Activated CD4-positive, CD25-positive, alpha-beta regulatory T cell treated with anti-CD3 and anti-CD28 coated beads, Interleukin-2, amount 50 U/mL, for 72 hours (primary cell): ENCODE data around the gene DCLK1.

Source experiments
- DNase-seq: peaks from one replicate; pipeline ENCODE4 v3.0.0; 2021

DCLK1 gene

DNA sequence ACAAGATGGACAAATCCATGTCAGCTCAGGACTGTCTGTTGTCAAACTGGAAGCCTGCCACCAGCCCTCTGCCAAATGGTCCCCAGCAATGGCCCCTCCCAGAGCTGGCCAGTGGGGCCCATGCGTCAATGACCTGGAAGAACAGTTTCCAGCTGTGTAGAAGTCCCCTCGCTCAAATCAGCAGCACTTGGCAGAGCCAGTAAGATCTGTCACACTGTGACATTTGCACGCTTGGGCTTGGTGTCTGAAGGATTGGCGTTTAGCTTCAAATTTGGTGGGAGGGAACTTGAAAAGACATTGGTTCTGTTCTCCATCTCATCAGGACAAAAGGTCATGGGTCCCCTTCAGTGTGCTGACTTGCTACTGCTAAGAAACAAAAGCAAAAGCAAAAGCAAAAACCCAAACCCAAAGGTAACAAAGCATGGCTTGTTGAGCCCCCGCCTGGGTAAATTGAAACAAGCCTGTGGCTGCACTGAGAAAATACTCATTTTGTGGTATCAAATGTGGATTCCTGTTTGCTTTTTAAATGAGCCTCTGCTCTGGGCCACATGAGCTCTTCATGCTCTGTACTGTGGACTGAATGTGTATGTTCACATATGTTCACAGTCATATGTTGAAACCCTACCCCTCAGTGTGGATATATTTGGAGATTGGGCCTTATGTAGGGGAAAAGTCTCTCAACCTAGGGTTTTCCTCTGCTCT is 401.1 kb downstream of the DCLK1 start:
- no peak for DNase-seq

DNA sequence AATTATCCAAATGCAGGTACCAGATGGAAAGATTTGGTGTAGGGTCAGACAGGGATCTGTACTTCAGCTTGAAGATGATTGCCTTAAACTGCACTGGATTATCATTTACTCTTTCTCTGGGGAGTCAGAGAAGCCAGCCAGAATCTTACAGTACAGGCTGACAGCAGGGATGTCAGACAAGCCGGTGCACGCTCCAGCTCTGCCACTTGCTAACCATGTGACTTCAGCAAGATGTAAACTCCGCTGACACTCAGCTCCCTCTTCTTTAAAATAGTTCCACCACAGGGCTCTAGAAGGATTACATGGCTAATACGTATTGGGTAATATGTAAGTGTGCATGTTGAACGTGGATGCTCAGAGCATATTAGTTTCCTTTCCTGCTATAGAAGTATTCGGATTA is 403.3 kb downstream of the DCLK1 start:
- DNase-seq: no peak

DNA sequence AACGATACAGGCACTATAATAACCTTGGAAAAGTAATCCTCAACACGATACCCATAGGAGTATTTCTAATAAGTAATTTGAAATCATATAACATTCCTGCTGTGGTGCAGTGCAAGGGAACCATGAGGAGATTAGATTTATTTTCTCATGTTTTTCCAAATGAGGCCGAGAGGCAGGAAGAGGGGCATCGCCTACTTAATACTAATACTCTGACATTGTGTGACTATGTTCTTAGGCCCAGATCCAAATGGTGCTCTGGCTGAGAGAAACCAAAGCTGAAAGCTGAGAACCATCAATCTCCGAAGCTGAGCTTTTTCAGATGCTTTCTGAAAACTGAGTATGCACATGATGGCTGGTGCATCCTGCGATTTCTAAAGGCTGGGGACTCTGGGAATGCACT is 406.7 kb downstream of the DCLK1 start:
- DNase-seq: no peak

DNA sequence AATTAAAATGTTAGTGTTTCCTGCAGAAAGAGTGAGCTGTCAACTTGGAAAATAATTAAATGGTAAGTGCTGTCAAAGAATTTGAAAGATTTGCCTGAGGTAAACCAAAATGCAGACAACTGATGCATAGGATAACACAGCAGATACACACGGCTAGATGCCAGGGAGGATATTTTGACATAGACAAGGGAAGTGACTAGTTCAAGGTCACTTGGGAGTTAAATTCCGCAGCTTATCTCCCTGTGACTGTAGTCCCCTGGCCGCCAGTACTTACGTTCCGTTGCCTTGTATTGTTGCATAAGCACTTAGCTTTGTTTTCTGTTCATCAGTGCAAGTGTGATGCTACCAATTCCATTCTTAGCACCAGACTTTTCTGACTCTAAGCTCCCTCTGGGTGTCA is 407.4 kb downstream of the DCLK1 start:
- DNase-seq: no peak

DNA sequence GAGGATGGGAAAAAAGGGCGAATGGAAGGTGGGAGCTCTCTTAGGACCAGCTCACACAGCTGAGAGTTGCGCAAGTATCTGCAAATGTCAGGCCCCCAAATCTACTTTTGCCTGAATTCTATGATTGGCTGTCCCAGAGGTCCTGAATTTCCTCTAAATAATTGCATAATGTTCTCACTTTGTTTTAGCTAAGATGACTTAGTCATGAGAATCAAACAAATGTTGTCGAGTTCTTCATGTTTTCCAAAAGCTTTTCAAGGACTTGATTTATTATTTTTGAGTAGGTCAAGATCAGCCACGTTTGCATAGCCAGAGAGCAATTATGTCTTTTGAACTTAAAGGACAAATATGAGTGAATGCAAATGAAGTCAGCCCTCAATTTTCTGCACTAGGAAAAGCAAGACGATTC is 408.1 kb downstream of the DCLK1 start:
- no peak for DNase-seq

DNA sequence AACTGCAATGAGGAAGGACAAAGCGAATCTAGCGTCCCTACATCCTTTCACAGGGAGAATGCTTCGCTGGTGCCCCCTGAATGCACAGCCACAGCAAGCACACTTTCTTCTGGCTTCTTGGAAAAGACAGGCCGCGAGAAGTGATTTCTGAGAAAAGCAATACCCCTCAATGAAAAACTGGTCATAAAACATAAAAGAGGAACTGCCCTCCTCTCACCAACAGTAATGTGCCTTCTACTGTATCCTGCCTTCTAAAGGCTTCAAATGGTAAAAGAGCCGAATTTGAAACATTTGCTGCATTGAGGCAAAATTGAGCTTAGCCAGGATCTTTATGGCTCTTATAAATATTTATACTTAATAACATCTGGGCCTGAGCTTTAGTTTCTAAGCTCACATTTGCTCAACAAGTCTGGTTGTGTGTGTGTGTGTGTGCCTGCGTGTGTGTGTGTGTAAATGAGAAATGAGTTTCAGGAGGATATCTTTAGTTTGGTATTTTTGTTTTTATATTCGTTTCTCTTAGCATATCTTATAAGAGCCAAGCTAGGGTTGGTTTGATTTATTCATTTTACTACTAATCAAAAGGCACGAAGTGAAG is 408.6 kb downstream of the DCLK1 start:
- DNase-seq: no peak

- peak; percentile 44 for DNase-seq
Measured at GRCh38 chr13:35720690-35721554, 410.3 kb downstream of the DCLK1 start.

- DNase-seq: no peak
Measured at GRCh38 chr13:35720290-35720689, 410.9 kb downstream of the DCLK1 start.
